ENCODE measurements around the gene COL11A1. TPM values are rescaled to one million over a fixed set of nuclear protein-coding genes. Genes with fewer than 3 reads are reported as not detected.

COL11A1 gene
- polyA plus RNA-seq, 1 donor from 2014 or later = 4.6 TPM

- Histone ChIP-seq H3K27me3 (ENCODE audit: insufficient read depth, low read depth, low read length) (no peaks in the 10 kb centered on the region), H3K36me3 (ENCODE audit: insufficient read depth, low read length) (no peaks in the 10 kb centered on the region), H3K79me2 (replicated peaks; ENCODE audit: insufficient read depth, low read length) (no peaks in the 10 kb centered on the region), H3K9ac (ENCODE audit: low read length) (no peak overlapping the region), H3K9me2 (ENCODE audit: insufficient read depth, low read length) (no peaks in the 10 kb centered on the region), H2AFZ (ENCODE audit: low read depth, low read length) (no peak overlapping the region), H3K9me3 (ENCODE audit: low read length) (no peaks in the 10 kb centered on the region), H3K27ac (ENCODE audit: low read length) (no peak overlapping the region), H3K4me3 (ENCODE audit: low read length) (no peak overlapping the region), H3K4me2 (ENCODE audit: low read length) (no peak overlapping the region), H3F3A (ENCODE audit: insufficient read depth, low read length, poor library complexity, severe bottlenecking) (no peaks in the 10 kb centered on the region), H4K20me1 (ENCODE audit: insufficient read depth) (no peaks in the 10 kb centered on the region)
- TF ChIP-seq, protein P1, sequence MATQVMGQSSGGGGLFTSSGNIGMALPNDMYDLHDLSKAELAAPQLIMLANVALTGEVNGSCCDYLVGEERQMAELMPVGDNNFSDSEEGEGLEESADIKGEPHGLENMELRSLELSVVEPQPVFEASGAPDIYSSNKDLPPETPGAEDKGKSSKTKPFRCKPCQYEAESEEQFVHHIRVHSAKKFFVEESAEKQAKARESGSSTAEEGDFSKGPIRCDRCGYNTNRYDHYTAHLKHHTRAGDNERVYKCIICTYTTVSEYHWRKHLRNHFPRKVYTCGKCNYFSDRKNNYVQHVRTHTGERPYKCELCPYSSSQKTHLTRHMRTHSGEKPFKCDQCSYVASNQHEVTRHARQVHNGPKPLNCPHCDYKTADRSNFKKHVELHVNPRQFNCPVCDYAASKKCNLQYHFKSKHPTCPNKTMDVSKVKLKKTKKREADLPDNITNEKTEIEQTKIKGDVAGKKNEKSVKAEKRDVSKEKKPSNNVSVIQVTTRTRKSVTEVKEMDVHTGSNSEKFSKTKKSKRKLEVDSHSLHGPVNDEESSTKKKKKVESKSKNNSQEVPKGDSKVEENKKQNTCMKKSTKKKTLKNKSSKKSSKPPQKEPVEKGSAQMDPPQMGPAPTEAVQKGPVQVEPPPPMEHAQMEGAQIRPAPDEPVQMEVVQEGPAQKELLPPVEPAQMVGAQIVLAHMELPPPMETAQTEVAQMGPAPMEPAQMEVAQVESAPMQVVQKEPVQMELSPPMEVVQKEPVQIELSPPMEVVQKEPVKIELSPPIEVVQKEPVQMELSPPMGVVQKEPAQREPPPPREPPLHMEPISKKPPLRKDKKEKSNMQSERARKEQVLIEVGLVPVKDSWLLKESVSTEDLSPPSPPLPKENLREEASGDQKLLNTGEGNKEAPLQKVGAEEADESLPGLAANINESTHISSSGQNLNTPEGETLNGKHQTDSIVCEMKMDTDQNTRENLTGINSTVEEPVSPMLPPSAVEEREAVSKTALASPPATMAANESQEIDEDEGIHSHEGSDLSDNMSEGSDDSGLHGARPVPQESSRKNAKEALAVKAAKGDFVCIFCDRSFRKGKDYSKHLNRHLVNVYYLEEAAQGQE (IDR thresholded peaks at IDR 0.05; ENCODE audit: borderline replicate concordance) = no peak
- TF ChIP-seq TAF1 (IDR thresholded peaks at IDR 0.05; ENCODE audit: low read depth) = no peak
Observed at GRCh38 chr1:103145449-103145848, 37.1 kb upstream of the COL11A1 start.

GRCh38 chr1:103144681-103145080, 36.4 kb upstream of the COL11A1 start:
- no peaks in the 10 kb centered on the region for H3F3A ChIP-seq (ENCODE audit: insufficient read depth, low read length, poor library complexity, severe bottlenecking)
- no peak overlapping the region for H2AFZ ChIP-seq (ENCODE audit: low read depth, low read length)
- H4K20me1 ChIP-seq (ENCODE audit: insufficient read depth) = no peaks in the 10 kb centered on the region
- no peak overlapping the region for H3K27ac ChIP-seq (ENCODE audit: low read length)
- no peaks in the 10 kb centered on the region for H3K27me3 ChIP-seq (ENCODE audit: insufficient read depth, low read depth, low read length)
- no peaks in the 10 kb centered on the region for H3K79me2 ChIP-seq (replicated peaks; ENCODE audit: insufficient read depth, low read length)
- H3K36me3 ChIP-seq (ENCODE audit: insufficient read depth, low read length) = no peaks in the 10 kb centered on the region
- no peaks in the 10 kb centered on the region for H3K9me3 ChIP-seq (ENCODE audit: low read length)
- no peak overlapping the region for H3K4me2 ChIP-seq (ENCODE audit: low read length)
- no peak overlapping the region for H3K9ac ChIP-seq (ENCODE audit: low read length)
- no peak for TF ChIP-seq MXI1 (conservative IDR thresholded peaks at IDR 0.05; ENCODE audit: poor library complexity, severe bottlenecking)
- TF ChIP-seq, protein P1 (IDR thresholded peaks at IDR 0.05; ENCODE audit: borderline replicate concordance) = no peak
- TF ChIP-seq EZH2 (IDR thresholded peaks at IDR 0.05; ENCODE audit: borderline replicate concordance, insufficient read depth, low read length, poor library complexity, severe bottlenecking) = no peak
- TF ChIP-seq RAD21 (conservative IDR thresholded peaks at IDR 0.05) = no peak
- no peak for TF ChIP-seq EP300 (conservative IDR thresholded peaks at IDR 0.05; ENCODE audit: poor library complexity, severe bottlenecking)
- TF ChIP-seq, protein P2, sequence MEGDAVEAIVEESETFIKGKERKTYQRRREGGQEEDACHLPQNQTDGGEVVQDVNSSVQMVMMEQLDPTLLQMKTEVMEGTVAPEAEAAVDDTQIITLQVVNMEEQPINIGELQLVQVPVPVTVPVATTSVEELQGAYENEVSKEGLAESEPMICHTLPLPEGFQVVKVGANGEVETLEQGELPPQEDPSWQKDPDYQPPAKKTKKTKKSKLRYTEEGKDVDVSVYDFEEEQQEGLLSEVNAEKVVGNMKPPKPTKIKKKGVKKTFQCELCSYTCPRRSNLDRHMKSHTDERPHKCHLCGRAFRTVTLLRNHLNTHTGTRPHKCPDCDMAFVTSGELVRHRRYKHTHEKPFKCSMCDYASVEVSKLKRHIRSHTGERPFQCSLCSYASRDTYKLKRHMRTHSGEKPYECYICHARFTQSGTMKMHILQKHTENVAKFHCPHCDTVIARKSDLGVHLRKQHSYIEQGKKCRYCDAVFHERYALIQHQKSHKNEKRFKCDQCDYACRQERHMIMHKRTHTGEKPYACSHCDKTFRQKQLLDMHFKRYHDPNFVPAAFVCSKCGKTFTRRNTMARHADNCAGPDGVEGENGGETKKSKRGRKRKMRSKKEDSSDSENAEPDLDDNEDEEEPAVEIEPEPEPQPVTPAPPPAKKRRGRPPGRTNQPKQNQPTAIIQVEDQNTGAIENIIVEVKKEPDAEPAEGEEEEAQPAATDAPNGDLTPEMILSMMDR (IDR thresholded peaks at IDR 0.05; ENCODE audit: poor library complexity, severe bottlenecking) = no peak
- no peak for TF ChIP-seq POLR2AphosphoS5 (IDR thresholded peaks at IDR 0.05)
- TF ChIP-seq SMC3 (conservative IDR thresholded peaks at IDR 0.05; ENCODE audit: poor library complexity) = no peak
- no peak for TF ChIP-seq TAF1 (IDR thresholded peaks at IDR 0.05; ENCODE audit: low read depth)
- no peaks in the 10 kb centered on the region for H3K9me2 ChIP-seq (ENCODE audit: insufficient read depth, low read length)
- H3K4me3 ChIP-seq (ENCODE audit: low read length) = no peak overlapping the region

All from neural cell (in vitro differentiated cells).